GM21737 (cell line): Measurements from ENCODE around the gene PRPSAP1.
"Not testable (repeated sequence)": the region's sequence is repeated elsewhere in the genome, so short reads cannot be mapped to it uniquely, and the experiment has no call there.

Experiments used
- ATAC-seq: cut with Tn5 transposase; IDR thresholded peaks from one replicate; pipeline ENCODE4 v1.9.1; 2021; ENCODE audit warnings: mild to moderate bottlenecking, moderate library complexity; ENCODE audit not compliant: unreplicated experiment

PRPSAP1 gene

DNA sequence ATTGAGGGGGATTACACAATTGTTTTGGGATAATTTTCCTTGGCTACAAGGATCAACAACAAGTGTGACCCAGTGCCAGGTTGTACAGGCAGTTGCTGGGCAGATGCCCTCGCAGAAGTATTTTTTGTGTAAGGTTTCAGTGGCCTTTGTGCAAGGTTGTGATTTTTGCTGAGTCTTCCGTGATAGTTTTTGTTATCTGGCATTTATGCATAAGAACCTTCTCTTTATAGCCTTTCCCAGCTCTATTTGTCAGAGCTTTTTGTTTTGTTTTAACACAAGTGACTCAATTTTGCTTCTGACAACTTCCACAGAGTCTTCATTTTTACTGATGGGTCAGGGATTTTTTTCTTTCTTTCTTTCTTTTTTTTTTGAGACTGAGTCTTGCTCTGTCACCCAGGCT is 6.7 kb upstream of the PRPSAP1 start:
- no peak for ATAC-seq

DNA sequence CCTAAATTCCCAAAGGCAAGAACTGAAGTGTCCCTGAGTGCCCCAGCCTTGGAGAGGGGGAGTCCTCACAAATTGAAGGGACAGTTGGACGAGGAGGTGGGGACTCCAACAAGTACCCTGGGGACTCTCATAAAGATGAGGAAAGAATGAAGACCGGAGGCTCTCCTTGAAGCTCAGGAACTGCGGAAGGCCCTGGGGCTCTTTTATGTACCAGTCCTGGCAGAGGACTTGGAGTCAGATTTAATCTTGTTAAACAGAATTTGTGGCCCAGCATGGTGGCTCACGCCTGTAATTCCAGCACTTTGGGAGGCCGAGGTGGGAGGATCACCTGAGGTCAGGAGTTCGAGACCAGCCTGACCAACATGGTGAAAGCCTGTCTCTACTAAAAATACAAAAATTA is 6.1 kb upstream of the PRPSAP1 start:
- not testable (repeated sequence) for ATAC-seq

DNA sequence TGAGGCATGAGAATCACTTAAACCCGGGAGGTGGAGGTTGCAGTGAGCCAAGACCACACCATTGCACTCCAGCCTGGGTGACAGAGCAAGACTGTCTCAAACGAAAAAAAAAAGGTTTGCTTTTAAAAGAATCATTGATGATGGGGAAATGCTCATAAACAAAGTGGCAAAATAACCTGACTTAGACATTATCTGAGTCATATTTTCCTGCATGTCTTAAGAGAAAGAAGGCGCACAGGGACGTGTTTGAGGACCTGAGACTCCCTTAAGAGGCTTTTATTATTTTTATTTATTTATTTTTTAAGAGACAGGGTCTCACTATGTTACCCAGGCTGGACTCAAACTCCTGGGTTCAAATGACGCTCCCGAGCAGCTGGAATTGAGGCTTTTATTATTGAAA is 5.7 kb upstream of the PRPSAP1 start:
- no peak for ATAC-seq

DNA sequence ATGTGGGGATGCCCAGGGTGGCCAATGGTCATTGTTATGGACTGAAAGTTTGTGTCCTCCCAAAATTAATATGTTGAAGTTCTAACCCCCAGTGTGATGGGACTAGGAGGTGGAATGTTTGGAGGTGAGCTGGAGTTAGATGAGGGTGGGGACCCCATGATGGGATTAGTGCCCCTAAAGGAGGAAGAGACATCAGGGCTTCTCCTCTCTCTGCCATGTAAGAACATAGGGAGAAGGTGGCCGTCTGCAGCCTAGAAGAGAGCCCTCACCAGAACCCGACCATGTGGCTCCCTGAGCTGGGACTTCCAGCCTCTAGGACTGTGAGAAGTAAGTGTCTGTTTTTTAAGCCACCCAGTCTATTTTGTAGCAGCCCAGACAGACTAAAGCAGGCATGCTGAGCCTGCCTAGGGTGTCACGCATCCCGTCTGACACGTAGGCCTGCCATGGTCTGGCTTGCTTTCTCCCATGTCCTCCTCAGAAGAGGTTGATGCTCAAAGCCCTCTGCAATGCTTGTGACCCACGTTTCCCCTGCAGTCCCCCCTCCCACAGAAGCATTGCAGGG is 4.0 kb upstream of the PRPSAP1 start:
- ATAC-seq = no peak

DNA sequence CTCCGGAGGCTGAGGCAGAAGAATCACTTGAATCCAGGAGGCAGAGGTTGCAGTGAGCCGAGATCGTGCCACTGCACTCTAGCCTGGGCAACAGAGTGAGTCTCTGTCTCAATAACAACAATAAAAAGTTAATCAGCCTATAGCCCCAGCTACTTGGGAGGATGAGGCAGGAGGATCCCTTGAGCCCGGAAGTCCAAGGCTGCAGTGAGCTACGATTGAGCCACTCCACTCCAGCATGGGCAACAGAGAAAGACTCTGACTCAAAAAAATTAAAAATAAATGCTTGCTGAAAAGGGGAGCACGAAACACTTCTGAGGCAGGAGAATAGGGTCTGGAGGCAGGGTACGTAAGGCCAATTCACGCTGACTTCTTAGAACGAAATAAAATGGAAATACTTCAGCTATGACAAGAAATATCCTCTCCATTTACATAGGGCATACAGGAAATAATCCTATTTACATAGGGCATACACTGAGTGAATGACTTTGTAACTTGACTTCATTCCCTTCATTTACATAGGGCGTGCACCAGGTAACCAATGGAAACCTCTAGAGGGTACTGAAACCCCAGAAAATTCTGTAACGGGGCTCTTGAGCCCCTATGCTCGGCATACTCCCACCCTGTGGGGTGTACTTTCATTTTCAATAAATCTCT is 3.2 kb upstream of the PRPSAP1 start:
- no peak for ATAC-seq

DNA sequence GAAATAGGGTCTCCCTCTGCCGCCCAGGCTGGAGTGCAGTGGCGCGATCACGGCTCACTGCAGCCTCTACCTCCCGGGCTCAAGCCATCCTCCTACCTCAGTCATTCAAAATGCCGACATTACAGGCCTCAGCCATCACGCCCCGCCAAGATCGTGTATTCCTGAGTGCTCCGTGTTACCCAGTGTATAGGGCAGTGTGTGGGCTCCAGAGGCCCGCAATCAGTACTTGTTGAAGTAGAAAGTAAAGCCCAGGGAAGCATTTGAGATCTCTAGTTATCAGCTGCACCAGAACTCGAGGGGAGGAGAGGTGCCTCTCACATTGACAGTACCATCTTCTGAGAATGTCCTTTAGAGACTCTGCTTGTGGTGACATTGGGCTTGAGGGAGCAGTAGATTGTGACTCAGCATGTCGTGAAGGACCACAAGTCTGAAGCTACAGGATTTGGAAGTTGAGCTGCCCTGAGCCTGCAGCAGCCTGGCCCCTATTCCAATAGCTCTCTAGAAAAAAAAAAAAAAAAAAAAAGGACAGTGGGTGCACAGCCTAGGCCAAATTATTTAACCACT is 1.1 kb upstream of the PRPSAP1 start:
- ATAC-seq = no peak

DNA sequence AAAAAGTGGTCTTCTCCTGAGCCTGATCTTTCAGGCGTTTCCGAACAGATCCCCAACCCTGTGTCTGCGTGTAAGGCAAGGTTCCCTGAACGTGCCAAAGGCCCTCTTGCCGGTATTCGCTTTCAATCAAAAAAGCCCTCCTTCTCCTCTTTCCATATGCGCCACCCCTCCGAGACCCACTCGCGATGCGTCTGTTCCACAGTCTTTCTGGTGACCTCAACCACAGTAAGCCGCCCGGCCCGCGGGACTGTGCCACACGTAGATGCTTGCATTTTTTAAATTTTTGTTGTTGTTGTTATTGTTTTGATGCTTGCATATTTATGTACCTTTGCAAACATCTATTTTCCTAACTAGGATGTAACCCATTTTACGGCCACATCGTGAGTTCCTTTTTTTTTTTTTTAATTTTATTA is 607 bp upstream of the PRPSAP1 start:
- ATAC-seq = no peak

DNA sequence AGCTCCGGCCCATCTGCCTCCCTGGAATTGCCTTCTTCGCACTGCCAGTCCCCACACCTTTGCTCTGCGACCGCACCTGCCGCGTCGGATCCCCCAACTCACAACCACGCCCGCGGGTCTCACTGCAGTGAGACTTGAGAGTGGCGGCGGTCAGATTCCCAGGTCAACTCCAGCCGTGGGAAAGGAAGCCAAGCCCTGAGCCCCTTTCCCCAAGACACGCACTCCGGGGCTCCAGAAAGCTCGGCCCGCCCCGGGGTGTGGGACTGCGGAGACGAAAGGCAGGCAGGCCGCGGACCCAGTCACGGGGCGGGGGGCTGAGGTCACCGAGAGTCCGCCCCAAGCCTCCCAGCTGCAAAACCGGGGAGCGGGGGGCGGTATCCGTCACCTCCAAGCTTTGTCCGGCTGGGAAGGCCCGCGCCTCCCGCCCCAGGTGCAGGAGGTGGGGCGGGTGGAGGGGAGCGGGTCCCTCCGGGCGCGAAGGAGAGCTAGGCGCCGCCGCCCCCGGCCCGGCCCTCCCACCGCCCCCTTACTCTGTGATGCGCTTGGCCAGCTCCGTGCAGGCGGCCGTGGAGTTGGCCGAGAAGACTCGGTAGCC is 615 bp downstream of the PRPSAP1 start:
- ATAC-seq = no peak

DNA sequence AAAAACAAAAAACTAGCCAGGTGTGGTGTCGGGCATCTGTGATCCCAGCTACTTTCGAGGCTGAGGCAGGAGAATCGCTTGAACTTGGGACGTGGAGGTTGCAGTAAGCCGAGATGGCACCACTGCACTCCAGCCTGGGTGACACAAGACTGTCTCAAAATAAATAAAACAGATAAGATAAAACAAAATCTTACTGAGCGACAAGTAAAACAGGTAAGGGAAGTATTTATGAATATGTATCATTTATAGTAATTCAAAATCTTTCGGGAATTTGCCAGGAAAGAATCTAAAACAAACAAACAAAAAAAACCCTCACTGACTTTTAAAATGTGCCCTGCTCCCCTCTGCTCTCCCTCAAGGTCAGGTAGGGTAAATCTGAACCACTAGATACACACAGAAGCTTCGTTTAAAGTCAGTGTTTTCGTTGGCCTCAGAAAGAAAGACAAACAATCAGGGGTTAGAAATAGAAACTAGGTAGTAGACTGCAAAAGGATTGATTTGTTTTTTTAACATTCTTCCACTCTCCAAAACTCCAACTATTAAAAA is 2.1 kb downstream of the PRPSAP1 start:
- ATAC-seq = no peak

DNA sequence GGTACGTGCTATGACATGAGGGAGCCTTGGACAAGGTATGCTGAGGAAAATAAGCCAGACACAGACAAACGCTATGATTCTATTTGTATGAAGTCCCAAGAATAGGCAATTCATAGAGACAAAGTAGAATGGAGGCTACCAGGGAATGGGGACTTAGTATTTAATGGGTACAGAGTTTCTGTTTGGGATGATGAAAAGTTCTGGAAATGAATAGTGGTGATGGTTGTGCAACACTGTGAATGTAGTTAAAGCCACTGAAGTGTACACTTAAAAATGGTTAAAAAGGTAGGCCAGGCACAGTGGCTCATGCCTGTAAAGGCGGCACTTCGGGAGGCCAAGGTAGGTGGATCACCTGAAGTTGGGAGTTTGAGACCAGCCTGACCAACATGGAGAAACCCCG is 3.3 kb downstream of the PRPSAP1 start:
- no peak for ATAC-seq

DNA sequence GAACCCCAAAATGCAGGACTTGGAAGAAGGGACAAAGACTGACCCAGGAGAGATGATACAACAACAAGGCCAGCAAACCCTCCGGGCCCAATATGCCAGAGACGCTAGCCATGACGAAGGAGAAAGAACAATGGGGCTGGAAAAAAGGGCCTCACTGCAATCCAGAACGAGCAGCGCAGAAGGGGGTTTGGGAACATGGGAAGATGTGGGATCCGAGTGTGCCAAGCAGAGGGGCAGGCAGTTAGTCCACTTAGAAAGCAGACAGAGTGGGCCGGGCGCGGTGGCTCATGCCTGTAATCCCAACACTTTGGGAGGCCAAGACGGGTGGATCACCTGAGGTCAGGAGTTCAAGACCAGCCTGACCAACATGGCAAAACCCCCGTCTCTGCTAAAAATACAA is 6.8 kb downstream of the PRPSAP1 start:
- not testable (repeated sequence) for ATAC-seq

DNA sequence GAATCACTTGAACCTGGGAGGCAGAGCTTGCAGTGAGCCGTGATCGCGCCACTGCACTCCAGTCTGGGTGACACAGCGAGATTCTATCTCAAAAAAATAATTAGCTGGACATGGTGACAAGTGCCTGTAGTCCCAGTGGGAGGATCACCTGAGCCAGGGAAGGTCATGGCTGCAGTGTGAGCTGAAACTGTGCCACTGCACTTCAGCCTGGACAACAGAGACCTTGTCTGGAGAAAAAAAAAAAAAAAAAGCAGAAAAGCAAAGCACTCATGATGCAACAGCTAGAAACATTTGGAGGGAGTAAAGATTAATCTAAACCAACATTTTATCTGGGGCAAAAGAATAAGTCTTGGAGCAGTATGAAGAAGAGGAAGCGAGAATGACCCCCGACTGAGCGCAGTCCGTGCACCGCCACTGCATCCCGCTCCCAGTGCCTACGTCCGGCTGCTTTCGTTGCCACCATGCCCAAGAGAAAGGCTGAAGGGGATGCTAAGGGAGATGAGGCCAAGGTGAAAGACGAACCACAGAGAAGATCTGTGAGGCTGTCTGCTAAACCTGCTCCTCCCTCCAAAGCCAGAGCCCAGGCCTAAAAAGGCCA is 8.2 kb downstream of the PRPSAP1 start:
- ATAC-seq = no peak

DNA sequence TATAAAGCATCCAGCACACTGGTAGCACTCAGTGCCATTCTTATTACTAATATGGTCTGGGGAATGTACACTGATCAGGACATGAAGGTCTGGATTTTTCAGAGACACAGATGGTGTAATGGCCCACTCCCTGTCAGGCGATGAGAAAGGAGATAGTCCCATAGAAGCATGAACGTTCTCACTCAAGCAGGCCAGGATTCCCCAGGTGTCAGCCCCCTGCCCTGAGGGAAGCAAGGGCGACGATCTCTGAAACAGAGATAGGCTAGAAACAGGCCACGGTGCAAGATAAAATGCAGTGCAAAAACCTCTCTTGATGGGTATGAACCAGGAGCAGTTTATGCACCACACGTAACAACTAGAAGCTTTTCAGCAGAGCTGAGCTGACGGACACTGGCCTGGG is 10.6 kb downstream of the PRPSAP1 start:
- ATAC-seq = no peak

DNA sequence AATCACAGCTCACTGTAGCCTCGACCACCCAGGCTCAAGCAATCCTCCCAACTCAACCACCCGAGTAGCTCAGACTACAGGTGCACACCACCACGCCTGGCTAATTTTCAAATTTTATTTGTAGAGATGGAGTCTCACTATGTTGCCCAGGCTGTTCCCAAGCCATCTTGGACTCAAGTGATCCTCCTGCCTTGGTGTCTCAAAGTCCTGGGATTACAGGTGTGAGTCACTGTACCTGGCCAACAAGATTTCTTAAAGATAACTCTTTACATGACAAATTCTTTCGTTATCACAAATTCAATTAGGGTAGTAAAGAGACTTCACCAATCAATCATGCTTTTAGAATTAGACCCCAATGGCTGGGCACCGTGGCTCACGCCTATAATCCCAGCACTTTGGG is 12.4 kb downstream of the PRPSAP1 start:
- ATAC-seq = no peak

DNA sequence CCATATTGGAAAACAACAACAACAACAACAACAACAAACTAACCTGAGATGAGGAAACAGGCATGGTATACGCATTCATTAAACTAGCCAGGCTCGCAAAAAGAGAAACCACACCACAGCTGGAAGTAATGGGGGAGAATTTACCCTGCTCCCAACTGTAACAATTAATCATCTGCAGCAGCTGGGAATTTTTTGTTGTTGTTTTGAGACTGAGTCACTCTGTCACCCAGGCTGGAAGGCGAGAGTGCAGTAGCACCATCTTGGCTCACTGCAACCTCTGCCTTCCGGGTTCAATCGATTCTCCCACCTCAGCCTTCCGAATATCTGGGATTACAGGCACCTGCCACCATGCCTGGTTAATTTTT is 16.3 kb downstream of the PRPSAP1 start:
- no peak for ATAC-seq

DNA sequence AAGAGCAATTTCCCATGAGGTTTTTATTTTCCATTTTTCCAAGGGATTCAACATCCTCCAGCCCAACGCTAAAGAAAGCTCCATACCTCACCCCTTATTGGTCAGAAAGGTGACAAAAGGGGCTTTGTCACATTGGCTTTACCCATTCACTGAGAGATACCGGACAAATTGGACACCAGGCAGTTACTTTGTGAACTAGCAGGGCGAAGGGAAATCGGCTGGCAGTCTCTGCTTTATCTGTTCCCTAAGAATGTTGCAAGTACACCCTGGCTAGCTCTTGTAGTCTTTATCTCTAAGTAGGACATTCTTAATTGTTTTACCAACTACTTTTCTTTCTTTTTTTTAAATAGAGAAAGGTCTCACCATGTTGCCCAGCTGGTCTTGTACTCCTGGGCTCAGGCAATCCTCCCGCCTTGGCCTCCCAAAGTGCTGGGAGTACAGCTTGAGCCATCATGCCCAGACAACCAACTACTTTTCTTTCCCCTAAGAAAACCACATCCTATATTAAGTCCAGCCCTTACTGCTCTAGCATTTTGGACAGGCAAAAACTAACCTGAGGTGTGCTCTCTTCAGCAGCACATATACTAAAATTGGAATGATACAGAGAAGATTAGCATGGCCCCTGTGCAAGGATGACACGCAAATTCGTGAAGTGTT is 16.8 kb downstream of the PRPSAP1 start:
- no peak for ATAC-seq

DNA sequence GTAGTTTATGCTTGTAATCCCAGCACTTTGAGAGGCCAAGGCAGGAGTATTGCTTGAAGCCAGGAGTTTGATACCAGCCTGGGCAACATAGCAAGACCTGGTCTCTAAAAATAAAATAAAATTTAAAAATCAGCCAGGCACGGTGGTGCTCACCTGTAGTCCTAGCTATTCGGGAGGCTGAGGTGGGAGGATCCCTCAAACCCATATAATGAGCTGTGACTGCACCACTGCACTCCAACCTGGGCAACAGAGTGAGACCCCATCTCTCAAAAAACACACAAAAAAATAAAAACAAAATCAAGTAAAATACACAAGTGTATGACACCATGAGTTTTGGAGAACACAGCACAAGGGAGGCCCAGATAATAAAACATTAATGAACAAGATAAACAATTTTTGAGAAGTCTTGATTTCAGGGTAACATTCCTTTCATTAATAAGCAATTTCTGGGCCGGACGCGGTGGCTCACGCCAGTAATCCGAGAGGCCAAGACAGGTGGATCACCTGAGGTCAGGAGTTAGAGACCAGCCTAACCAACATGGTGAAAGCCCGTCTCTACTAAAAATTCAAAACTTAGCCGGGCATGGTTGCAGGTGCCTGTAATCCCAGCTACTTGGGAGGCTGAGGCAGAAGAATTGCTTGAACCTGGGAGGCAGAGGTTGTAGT is 17.9 kb downstream of the PRPSAP1 start:
- ATAC-seq = no peak

DNA sequence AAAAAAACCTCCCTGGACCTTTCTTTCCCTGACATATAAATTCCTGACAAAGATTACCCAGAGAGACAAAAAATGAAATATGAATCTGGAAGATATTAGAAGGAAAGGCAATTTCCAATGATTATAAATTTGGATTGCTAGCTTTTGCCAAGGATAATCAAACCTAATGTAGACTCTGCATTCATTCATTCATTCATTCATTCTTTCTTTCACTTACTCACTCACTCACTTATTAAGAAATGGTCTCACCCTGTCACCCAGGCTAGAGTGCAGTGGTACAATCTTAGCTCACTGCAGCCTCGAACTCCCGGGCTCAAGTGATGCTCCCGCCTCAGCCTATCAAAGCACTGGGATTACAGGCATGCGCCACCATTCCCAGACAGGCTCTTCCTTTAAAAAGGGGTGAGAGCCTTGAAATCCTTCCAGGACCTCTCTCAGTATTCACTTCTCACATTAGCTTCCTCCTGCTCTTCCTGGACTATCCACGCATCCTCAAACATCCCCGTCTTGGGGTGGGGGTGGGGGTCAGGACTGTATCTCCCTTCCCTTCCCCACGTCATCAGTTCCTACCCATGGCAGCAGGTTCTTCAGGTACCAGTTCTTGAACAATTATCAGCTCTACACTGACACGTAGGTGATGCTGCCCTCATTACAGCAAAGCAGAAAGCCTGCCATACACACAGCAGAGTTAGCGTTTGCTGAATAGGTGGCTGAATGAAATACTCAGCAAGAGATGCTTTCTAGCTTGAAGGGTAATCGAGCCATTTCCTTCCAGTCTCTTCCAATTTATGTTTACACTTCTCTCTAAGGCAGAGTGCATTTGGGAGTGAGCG is 19.8 kb downstream of the PRPSAP1 start:
- no peak for ATAC-seq

DNA sequence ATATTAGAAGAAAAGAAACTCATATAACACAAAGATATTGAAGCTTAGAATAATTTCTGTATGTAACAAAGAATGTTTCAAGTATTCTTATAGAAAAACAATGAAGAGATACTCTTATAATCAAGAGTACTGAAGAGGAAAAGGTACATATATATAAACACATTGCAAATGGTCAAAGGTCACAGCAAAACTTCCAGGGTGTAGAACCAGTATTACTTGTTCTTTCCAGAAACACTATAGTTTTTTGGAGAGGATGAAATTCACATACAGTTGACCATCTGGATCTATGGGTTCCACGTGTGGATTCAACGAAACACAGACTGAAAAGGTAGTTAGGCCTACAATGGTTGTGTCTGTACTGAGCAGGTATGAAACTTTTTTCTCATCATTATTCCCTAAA is 22.6 kb downstream of the PRPSAP1 start:
- no peak for ATAC-seq

DNA sequence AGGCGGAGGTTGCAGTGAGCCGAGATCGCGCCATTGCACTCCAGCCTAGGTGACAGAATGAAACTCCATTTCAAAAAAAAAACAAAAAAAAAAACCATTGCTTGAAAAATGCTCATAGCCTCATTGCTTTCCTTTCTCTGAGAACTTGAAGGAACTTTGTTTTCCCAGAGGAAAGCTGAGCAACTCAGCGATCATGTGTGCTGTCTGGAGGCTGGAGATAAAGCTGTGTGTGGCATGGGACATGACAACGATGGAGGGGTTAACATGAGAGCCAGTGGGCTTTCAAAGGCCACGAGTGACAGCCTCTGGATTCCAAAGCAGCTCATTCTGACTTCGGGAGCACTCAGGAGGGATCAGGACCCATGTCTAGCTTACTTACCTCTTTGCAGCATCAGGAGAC is 24.1 kb downstream of the PRPSAP1 start:
- no peak for ATAC-seq
